K562 (cell line): ENCODE data around the gene SETD3. TPM values are rescaled to one million over a fixed set of nuclear protein-coding genes. Genes with fewer than 3 reads are reported as not detected.

Source experiments
- ATAC-seq: fragments of 200-7000 bp; cut with Tn5 transposase; 3 replicates; pipeline ENCODE4 v1.9.1; 2020; ENCODE audit warnings: moderate library complexity
- BruUV-seq: library from RNA; stranded (reverse); fragments of 400-500 nt; replicated peaks from 2 replicates; lab custom pipeline; 2021; lab: Mats Ljungman, UMichigan
- CTCF ChIA-PET: fragments of 300-600 bp; formaldehyde crosslinking; extraction: SDS; loops from one replicate; lab custom pipeline; 2021; ENCODE audit warnings: low intra/inter-chr PET ratio; lab: Yijun Ruan, JAX
- POLR2A ChIA-PET: fragments of 300-600, 350-650 bp; sonication (Branson Sonifier 250); formaldehyde crosslinking; extraction: SDS; loops from one replicate; lab custom pipeline; 2021; ENCODE audit warnings: antibody characterized with exemption, inconsistent platforms; lab: Yijun Ruan, JAX
- DNase-seq, 4 experiments: peaks; one replicate each; pipeline versions ENCODE4 v3.0.0 to v3.0.0-alpha.2; 2011 to 2018; ENCODE audit warnings: low spot score in 3 of 4, mixed read lengths in 3 of 4; ENCODE audit errors: extremely low read depth in 1 of 4
- FAIRE-seq: peaks from 2 replicates; lab custom pipeline; 2011; peaks lifted over from hg19 to GRCh38; lab: Jason Lieb, UNC
- H2AFZ ChIP-seq: 2 replicates; pipeline ENCODE4 v1.6.0; 2011; ENCODE audit warnings: low read depth, low read length, control low read depth, inconsistent platforms
- H3K27ac ChIP-seq: fragments of 200-600 bp; 3 replicates; pipeline ENCODE4 v1.8.0; 2011; ENCODE audit warnings: low read depth, mild to moderate bottlenecking, control low read depth, inconsistent platforms, low read length, moderate library complexity, mixed read lengths; ENCODE audit errors: extremely low read depth
- H3K27me3 ChIP-seq, 2 experiments: fragments of 300-600 bp in 1 of 2; 2 replicates in 1 of 2; 3 replicates in 1 of 2; pipeline versions ENCODE4 v1.6.0 to v1.8.0; 2011; ENCODE audit warnings: inconsistent platforms in 2 of 2, low read length in 2 of 2, mild to moderate bottlenecking in 1 of 2, mixed read lengths in 1 of 2, moderate library complexity in 1 of 2; ENCODE audit not compliant: control insufficient read depth in 2 of 2, insufficient read depth in 2 of 2
- H3K36me3 ChIP-seq: fragments of 300-600 bp; 3 replicates; pipeline ENCODE4 v1.8.0; 2011; ENCODE audit warnings: mild to moderate bottlenecking, low read length, inconsistent platforms; ENCODE audit not compliant: control insufficient read depth, insufficient read depth
- H3K4me1 ChIP-seq, 2 experiments: fragments of 200-600 bp in 1 of 2; replicated peaks in 1 of 2; 2 replicates in 1 of 2; 3 replicates in 1 of 2; pipeline versions ENCODE4 v1.5.1 to v1.8.0; 2011; ENCODE audit warnings: inconsistent platforms in 2 of 2, low read length in 2 of 2, mild to moderate bottlenecking in 1 of 2, mixed read lengths in 1 of 2, moderate library complexity in 1 of 2; ENCODE audit not compliant: control insufficient read depth in 2 of 2, insufficient read depth in 2 of 2
- H3K4me2 ChIP-seq: 2 replicates; pipeline ENCODE4 v1.6.1; 2011; ENCODE audit warnings: low read length, control low read depth, inconsistent platforms, mixed read lengths; ENCODE audit not compliant: insufficient read depth
- H3K4me3 ChIP-seq: fragments of 200-600 bp; sonication (generic), shearing (Covaris generic); 2 replicates; pipeline ENCODE4 v1.5.1; 2016; ENCODE audit warnings: control low read depth, inconsistent platforms
- H3K79me2 ChIP-seq: fragments of 200-600 bp; 3 replicates; pipeline ENCODE4 v1.8.0; 2011; ENCODE audit warnings: low read length, inconsistent platforms; ENCODE audit not compliant: control insufficient read depth, insufficient read depth
- H3K9ac ChIP-seq, 2 experiments: 2 replicates each; pipeline versions ENCODE4 v1.6.0 to v1.6.1; 2011; ENCODE audit warnings: low read depth in 2 of 2, low read length in 2 of 2, control low read depth in 1 of 2, inconsistent platforms in 1 of 2, mild to moderate bottlenecking in 1 of 2, mixed read lengths in 1 of 2; ENCODE audit not compliant: insufficient read depth in 1 of 2
- H3K9me1 ChIP-seq: one replicate; pipeline ENCODE4 v1.6.0; 2011; ENCODE audit warnings: inconsistent platforms, mild to moderate bottlenecking, low read length, moderate library complexity; ENCODE audit not compliant: control insufficient read depth, insufficient read depth
- H3K9me3 ChIP-seq: replicated peaks from 2 replicates; pipeline ENCODE4 v1.5.1; 2011; ENCODE audit warnings: low read depth, low read length, inconsistent platforms; ENCODE audit not compliant: control insufficient read depth, insufficient read depth
- H4K20me1 ChIP-seq: replicated peaks from 2 replicates; pipeline ENCODE4 v1.6.1; 2011; ENCODE audit warnings: low read length, inconsistent platforms, mixed read lengths; ENCODE audit not compliant: control insufficient read depth, insufficient read depth
- FOSL1 ChIP-seq: fragments of 200-800 bp; sonication (Bioruptor generic); conservative IDR thresholded peaks from 2 replicates; pipeline ENCODE4 v1.6.1; 2016; ENCODE audit warnings: missing genetic modification characterization, missing compliant biosample characterization
- POLR3A ChIP-seq: IDR thresholded peaks from 2 replicates; pipeline ENCODE4 v1.6.1; 2011; ENCODE audit warnings: borderline replicate concordance, mild to moderate bottlenecking, moderate library complexity; ENCODE audit not compliant: insufficient read length, insufficient read depth; ENCODE audit errors: extremely low read depth
- RAD21 ChIP-seq, 2 experiments: fragments of 250-450 bp in 1 of 2; fragments of 450-650 bp in 1 of 2; sonication (Bioruptor Pico) in 1 of 2; formaldehyde crosslinking in 1 of 2; IDR thresholded peaks in 1 of 2; conservative IDR thresholded peaks in 1 of 2; 2 replicates each; pipeline versions ENCODE4 v1.4.0 to v1.8.0; 2020 to 2022; ENCODE audit warnings: mild to moderate bottlenecking in 2 of 2, moderate library complexity in 1 of 2
- ZNF212 ChIP-seq: fragments of 450-650 bp; formaldehyde crosslinking; IDR thresholded peaks from 2 replicates; pipeline ENCODE4 v1.4.0; 2020; ENCODE audit warnings: mild to moderate bottlenecking
- ZNF24 ChIP-seq: fragments of 450-650 bp; IDR thresholded peaks from 2 replicates; pipeline ENCODE4 v1.6.1; 2016
- WGBS: fragments of 100-300 bp; shearing (Covaris generic); methylation state at CpG from one replicate; pipeline ENCODE4 v1.1.6; 2016; ENCODE audit warnings: low coverage, mixed read lengths; ENCODE audit not compliant: insufficient coverage; ENCODE audit errors: missing lambda C conversion rate; 5-methylcytosine and 5-hydroxymethylcytosine counted together
- in situ Hi-C: fragments of 300-500 bp; cut with MboI; formaldehyde crosslinking; loops from 4 replicates; pipeline ENCODE4 v1.15.0; 2018; ENCODE audit warnings: inconsistent platforms, mixed read lengths
- intact Hi-C: fragments of 100-400 bp; cut with micrococcal nuclease; formaldehyde crosslinking; loops from 2 replicates; pipeline ENCODE4 v1.14.2; 2022
- polyA plus RNA-seq, 8 experiments: library from polyadenylated mRNA; depleted of rRNA in 4 of 8; stranded (reverse) in 5 of 8; unstranded in 3 of 8; fragments of >200 nt; fragmentation: Nextera tagmentation in 2 of 8; fragmentation: Illumina TruSeq in 1 of 8; extraction: Ambion mirVana in 2 of 8; extraction: Trizol in 1 of 8; gene quantifications; 2 replicates each; pipeline versions ENCODE4 v1.2.1 to v1.2.3, GENCODE V29; 2011 to 2014; ENCODE audit warnings: inconsistent platforms in 1 of 8, missing spikeins in 1 of 8
- total RNA-seq, 7 experiments: library from RNA; depleted of rRNA in 6 of 7; stranded (reverse); fragments of >200 nt in 6 of 7; fragmentation: Illumina TruSeq in 2 of 7; extraction: Trizol in 2 of 7; gene quantifications; 2 replicates each; pipeline versions ENCODE4 v1.2.1 to v1.2.3, GENCODE V29; 2011 to 2021; ENCODE audit warnings: low replicate concordance in 1 of 7
- TF ChIP-seq, protein P1 (sequence below), 2 experiments: fragments of 450-650 bp in 1 of 2; sonication (generic) in 1 of 2; formaldehyde crosslinking in 1 of 2; IDR thresholded peaks in 1 of 2; conservative IDR thresholded peaks in 1 of 2; 2 replicates each; pipeline versions ENCODE4 v1.6.1 to v1.8.1; 2016 to 2023; ENCODE audit warnings: mild to moderate bottlenecking in 2 of 2, moderate library complexity in 2 of 2, inconsistent platforms in 1 of 2, missing genetic modification reagents in 1 of 2
- TF ChIP-seq, protein P2 (sequence below), 3 experiments: IDR thresholded peaks in 2 of 3; conservative IDR thresholded peaks in 1 of 3; 2 replicates each; pipeline ENCODE4 v1.5.1; 2011 to 2012; ENCODE audit warnings: low read length in 3 of 3, mild to moderate bottlenecking in 3 of 3, control low read depth in 2 of 3, improper control_type of control experiment in 1 of 3, inconsistent platforms in 1 of 3, low read depth in 1 of 3, mixed read lengths in 1 of 3, moderate library complexity in 1 of 3; ENCODE audit not compliant: insufficient read depth in 2 of 3

SETD3 gene
- total and polyA plus RNA-seq, 9 of the 15 experiments (the other 6 are each of a cell fraction or from before 2014, with no cell fraction given) = 8.5 to 35.9 (median 26.5) TPM

DNA sequence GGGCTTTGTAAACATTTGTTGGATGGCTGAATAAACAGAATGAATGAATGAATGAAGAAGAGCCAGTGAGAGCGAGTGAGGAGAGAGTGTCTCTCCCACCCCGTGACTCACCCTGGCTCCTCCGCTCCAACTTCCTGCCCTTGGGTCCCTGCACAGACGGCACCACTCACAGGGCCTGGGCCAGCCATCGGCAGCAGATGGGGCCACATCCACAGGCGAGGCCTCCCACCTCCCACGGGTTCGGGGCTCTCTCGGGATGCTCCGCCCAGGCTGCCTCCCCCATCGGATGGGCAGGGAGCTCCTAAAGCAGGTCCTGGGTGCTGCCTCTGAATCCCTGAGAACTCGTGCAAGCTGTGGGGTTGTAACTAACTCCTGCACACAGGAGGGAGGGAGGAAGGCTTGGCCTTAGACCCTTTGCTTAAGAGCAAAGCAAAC lies 41.8 kb upstream of the SETD3 start:
- in situ Hi-C loops = loop anchor here (10.0 kb wide), 1 partner anchor 362 kb away; no protein-coding TSS in a partner anchor
- no TSS peak for BruUV-seq
- WGBS = 25% methylated on average over 8 of the region's 12 CpGs
- Histone ChIP-seq H4K20me1 (0 out of 2 replicates have a peak, but pooled peaks cover 6% of the 10 kb centered on the region), H3K4me3 (no peak overlapping the region), H3K9me1 (no peaks in the 10 kb centered on the region), H3K36me3 (no peaks in the 10 kb centered on the region), H3K27ac (no peak overlapping the region), H3K4me2 (no peak overlapping the region), H3K79me2 (no peaks in the 10 kb centered on the region), H3K9ac (peak overlapping the region in 1 of 2 experiments; percentile 20; a peak in 1 of 4 replicates), H3K27me3 (no peaks in the 10 kb centered on the region), H2AFZ (no peak overlapping the region), H3K9me3 (no peaks in the 10 kb centered on the region), H3K4me1 (peaks cover 11 to 56% of the 10 kb centered on the region in 2 experiments)
- TF ChIP-seq FOSL1 (tag) (peak; percentile 49), RAD21 (CRISPR knock-in tag; conservative IDR thresholded peaks at IDR 0.05 in 1 of 2, IDR thresholded peaks at IDR 0.05 in 1 of 2) (0 out of 4 replicates have a peak, but pooled peaks of 1 of the 2 experiments have one; percentile 8), ZNF212 (CRISPR knock-in tag) (no peak), ZNF24 (peak; percentile 90), POLR3A (no peak)
- TF ChIP-seq, protein P1, sequence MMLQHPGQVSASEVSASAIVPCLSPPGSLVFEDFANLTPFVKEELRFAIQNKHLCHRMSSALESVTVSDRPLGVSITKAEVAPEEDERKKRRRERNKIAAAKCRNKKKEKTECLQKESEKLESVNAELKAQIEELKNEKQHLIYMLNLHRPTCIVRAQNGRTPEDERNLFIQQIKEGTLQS (IDR thresholded peaks at IDR 0.05) = 0 out of 2 replicates have a peak, but pooled peaks have one; percentile 7
- TF ChIP-seq, protein P1 (CRISPR knock-in tag; conservative IDR thresholded peaks at IDR 0.05) = no peak
- TF ChIP-seq, protein P2, sequence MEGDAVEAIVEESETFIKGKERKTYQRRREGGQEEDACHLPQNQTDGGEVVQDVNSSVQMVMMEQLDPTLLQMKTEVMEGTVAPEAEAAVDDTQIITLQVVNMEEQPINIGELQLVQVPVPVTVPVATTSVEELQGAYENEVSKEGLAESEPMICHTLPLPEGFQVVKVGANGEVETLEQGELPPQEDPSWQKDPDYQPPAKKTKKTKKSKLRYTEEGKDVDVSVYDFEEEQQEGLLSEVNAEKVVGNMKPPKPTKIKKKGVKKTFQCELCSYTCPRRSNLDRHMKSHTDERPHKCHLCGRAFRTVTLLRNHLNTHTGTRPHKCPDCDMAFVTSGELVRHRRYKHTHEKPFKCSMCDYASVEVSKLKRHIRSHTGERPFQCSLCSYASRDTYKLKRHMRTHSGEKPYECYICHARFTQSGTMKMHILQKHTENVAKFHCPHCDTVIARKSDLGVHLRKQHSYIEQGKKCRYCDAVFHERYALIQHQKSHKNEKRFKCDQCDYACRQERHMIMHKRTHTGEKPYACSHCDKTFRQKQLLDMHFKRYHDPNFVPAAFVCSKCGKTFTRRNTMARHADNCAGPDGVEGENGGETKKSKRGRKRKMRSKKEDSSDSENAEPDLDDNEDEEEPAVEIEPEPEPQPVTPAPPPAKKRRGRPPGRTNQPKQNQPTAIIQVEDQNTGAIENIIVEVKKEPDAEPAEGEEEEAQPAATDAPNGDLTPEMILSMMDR (IDR thresholded peaks at IDR 0.05 in 2 of 3, conservative IDR thresholded peaks at IDR 0.05 in 1 of 3; ENCODE audit: insufficient read depth in 2 of 3, low read depth in 1 of 3, low read length in 3 of 3) = 0 out of 6 replicates have a peak, but pooled peaks of 1 of the 3 experiments have one; percentile 7
- peak; percentile 40 for ATAC-seq
- ChIA-PET POLR2A (no interaction called here), CTCF (no interaction called here)
- no peak for FAIRE-seq
- peak; percentile 30 to 42 (median 36) for DNase-seq
- intact Hi-C loops = no loop called here
